ENCODE measurements around the gene TTPAL.

GRCh38 chr20:44489223-44489622, 13.5 kb downstream of the TTPAL start:
- TF ChIP-seq POLR2A (IDR thresholded peaks at IDR 0.05; ENCODE audit: low read length) (no peak), GATA1 (IDR thresholded peaks at IDR 0.05; ENCODE audit: low read depth, low read length) (no peak)

Measured in erythroblast (primary cell).